Upper lobe of left lung (tissue), 4 donors: ENCODE data around the gene RNASET2.

ENCODE experiments used
- CTCF ChIP-seq, 6 experiments: fragments of 450-650 bp in 4 of 6; fragments of 200-600 bp in 2 of 6; sonication (generic) in 2 of 6; IDR thresholded peaks; one replicate each; pipeline ENCODE4 v1.5.1; 2016 to 2019; ENCODE audit warnings: antibody characterized with exemption in 6 of 6
- EP300 ChIP-seq, 4 donors: sonication (generic); formaldehyde crosslinking; IDR thresholded peaks; one replicate each; pipeline ENCODE4 v1.5.1; 2017; ENCODE audit warnings: antibody characterized with exemption in 4 of 4, control low read depth in 2 of 4

- TF ChIP-seq CTCF (IDR thresholded peaks at IDR 0.05) (no peak), EP300 (IDR thresholded peaks at IDR 0.05) (no peak)
These were observed 13.1 kb upstream of the RNASET2 start for GRCh38 chr6:166969390-166970002.
